Sigmoid colon (tissue), 4 donors: ENCODE data around the gene SNAPC5.

Experiments
- CTCF ChIP-seq, 4 experiments: fragments of 450-650 bp in 3 of 4; fragments of 200-600 bp in 1 of 4; IDR thresholded peaks; one replicate each; pipeline ENCODE4 v1.5.1; 2016 to 2019; ENCODE audit warnings: antibody characterized with exemption in 4 of 4, mild to moderate bottlenecking in 3 of 4, moderate library complexity in 2 of 4
- EP300 ChIP-seq, 4 donors: sonication (generic); formaldehyde crosslinking; IDR thresholded peaks; one replicate each; pipeline ENCODE4 v1.6.1; 2017; ENCODE audit warnings: antibody characterized with exemption in 4 of 4
- POLR2A ChIP-seq, 2 donors: fragments of 450-650 bp; IDR thresholded peaks; one replicate each; pipeline ENCODE4 v1.6.1; 2016; ENCODE audit warnings: antibody characterized with exemption in 2 of 2, mild to moderate bottlenecking in 2 of 2, moderate library complexity in 2 of 2
- POLR2AphosphoS5 ChIP-seq, 4 donors: sonication (generic); formaldehyde crosslinking; IDR thresholded peaks; one replicate each; pipeline ENCODE4 v1.6.1; 2017; ENCODE audit warnings: antibody characterized with exemption in 4 of 4

- no peak for TF ChIP-seq CTCF (IDR thresholded peaks at IDR 0.05)
- no peak for TF ChIP-seq POLR2A (IDR thresholded peaks at IDR 0.05)
- TF ChIP-seq POLR2AphosphoS5 (IDR thresholded peaks at IDR 0.05), result no peak
- TF ChIP-seq EP300 (IDR thresholded peaks at IDR 0.05), result no peak
Observed at GRCh38 chr15:66502491-66502890, 4.9 kb upstream of the SNAPC5 start.
